ENCODE measurements around the gene KCNK18.

KCNK18 gene

GRCh38 chr10:117197189-117197588 lies at the start of gene KCNK18:
Gene KCNK18, plus strand, starts transcription at chr10:117197489. Its CDS starts 0 bp downstream, at chr10:117197489.
- no peak for DNase-seq (ENCODE audit: low spot score)

GRCh38 chr10:117148284-117148683 lies 49.0 kb upstream of the KCNK18 start:
- no peak for DNase-seq (ENCODE audit: low spot score)

- no peak for DNase-seq (ENCODE audit: low spot score)
Measured at GRCh38 chr10:117152668-117153067, 44.6 kb upstream of the KCNK18 start.

- DNase-seq (ENCODE audit: low spot score), result no peak
Measured at GRCh38 chr10:117158297-117158696, 39.0 kb upstream of the KCNK18 start.

- no peak for DNase-seq (ENCODE audit: low spot score)
Measured at GRCh38 chr10:117159390-117159789, 37.9 kb upstream of the KCNK18 start.

GRCh38 chr10:117160567-117160966 lies 36.7 kb upstream of the KCNK18 start:
- DNase-seq (ENCODE audit: low spot score), result no peak

GRCh38 chr10:117161386-117162033 lies 35.8 kb upstream of the KCNK18 start:
- no peak for DNase-seq (ENCODE audit: low spot score)

GRCh38 chr10:117162093-117163060 lies 34.9 kb upstream of the KCNK18 start:
- no peak for DNase-seq (ENCODE audit: low spot score)

- DNase-seq (ENCODE audit: low spot score), result no peak
Measured at GRCh38 chr10:117163061-117163953, 34.0 kb upstream of the KCNK18 start.

GRCh38 chr10:117163954-117164548 lies 33.2 kb upstream of the KCNK18 start:
- DNase-seq (ENCODE audit: low spot score), result no peak

GRCh38 chr10:117164592-117165537 lies 32.4 kb upstream of the KCNK18 start:
- no peak for DNase-seq (ENCODE audit: low spot score)

- peak; percentile 55 for DNase-seq (ENCODE audit: low spot score)
Measured at GRCh38 chr10:117165538-117166417, 31.5 kb upstream of the KCNK18 start.

- no peak for DNase-seq (ENCODE audit: low spot score)
Measured at GRCh38 chr10:117166418-117167345, 30.6 kb upstream of the KCNK18 start.

- no peak for DNase-seq (ENCODE audit: low spot score)
Measured at GRCh38 chr10:117167346-117167788, 29.9 kb upstream of the KCNK18 start.

- DNase-seq (ENCODE audit: low spot score), result peak; percentile 73
Measured at GRCh38 chr10:117167789-117168674, 29.3 kb upstream of the KCNK18 start.

- no peak for DNase-seq (ENCODE audit: low spot score)
Measured at GRCh38 chr10:117168729-117169128, 28.6 kb upstream of the KCNK18 start.

- no peak for DNase-seq (ENCODE audit: low spot score)
Measured at GRCh38 chr10:117169480-117169879, 27.8 kb upstream of the KCNK18 start.

Measured in Ammon's horn (tissue), 1 donor.